HG03565 (cell line): ENCODE measurements around the gene CEP85L.
A peak's percentile ranks its signal among the peaks of the same experiment; 100 is the strongest.

Source experiments
- ATAC-seq: cut with Tn5 transposase; IDR thresholded peaks from one replicate; pipeline ENCODE4 v1.9.1; 2021; ENCODE audit warnings: mild to moderate bottlenecking, moderate library complexity; ENCODE audit not compliant: unreplicated experiment

CEP85L gene

GRCh38 chr6:118651282-118652050, at the start of gene CEP85L:
Gene CEP85L (minus strand): TSS chr6:118651591. CDS start chr6:118651269, 322 bp downstream.
- ATAC-seq = peak; percentile 78

GRCh38 chr6:118700531-118700930, 49.1 kb upstream of the CEP85L start:
- ATAC-seq = no peak

- no peak for ATAC-seq
Observed at GRCh38 chr6:118697554-118697953, 46.2 kb upstream of the CEP85L start.

GRCh38 chr6:118696271-118696670, 44.9 kb upstream of the CEP85L start:
- ATAC-seq = no peak

GRCh38 chr6:118693562-118693961, 42.2 kb upstream of the CEP85L start:
- no peak for ATAC-seq

- no peak for ATAC-seq
Observed at GRCh38 chr6:118685823-118686449, 34.5 kb upstream of the CEP85L start.

- ATAC-seq = no peak
Observed at GRCh38 chr6:118683881-118684872, 32.8 kb upstream of the CEP85L start.

GRCh38 chr6:118680452-118681095, 29.2 kb upstream of the CEP85L start:
- ATAC-seq = no peak

- no peak for ATAC-seq
Observed at GRCh38 chr6:118679327-118679901, 28.0 kb upstream of the CEP85L start.

GRCh38 chr6:118678866-118679265, 27.5 kb upstream of the CEP85L start:
- ATAC-seq = no peak

GRCh38 chr6:118677193-118677592, 25.8 kb upstream of the CEP85L start:
- no peak for ATAC-seq

GRCh38 chr6:118675225-118675624, 23.8 kb upstream of the CEP85L start:
- ATAC-seq = no peak

- ATAC-seq = no peak
Observed at GRCh38 chr6:118674772-118675171, 23.4 kb upstream of the CEP85L start.

- no peak for ATAC-seq
Observed at GRCh38 chr6:118672678-118673077, 21.3 kb upstream of the CEP85L start.

GRCh38 chr6:118669561-118669960, 18.2 kb upstream of the CEP85L start:
- ATAC-seq = no peak

- ATAC-seq = no peak
Observed at GRCh38 chr6:118668761-118669385, 17.5 kb upstream of the CEP85L start.

- ATAC-seq = no peak
Observed at GRCh38 chr6:118667988-118668387, 16.6 kb upstream of the CEP85L start.

GRCh38 chr6:118665011-118665410, 13.6 kb upstream of the CEP85L start:
- ATAC-seq = no peak

GRCh38 chr6:118663993-118664985, 12.9 kb upstream of the CEP85L start:
- no peak for ATAC-seq
